Hepatocyte (in vitro differentiated cells): ENCODE data around the gene RORB. TPM values are rescaled to one million over a fixed set of nuclear protein-coding genes. Genes with fewer than 3 reads are reported as not detected.

Experiments
- DNase-seq: peaks from one replicate; pipeline ENCODE4 v3.0.0-alpha.2; 2016; ENCODE audit warnings: low spot score
- H2AFZ ChIP-seq: fragments of 200-600 bp; sonication (generic); 2 replicates; pipeline ENCODE4 v1.6.0; 2016; ENCODE audit warnings: antibody characterized with exemption, mild to moderate bottlenecking
- H3K27ac ChIP-seq: fragments of 200-600 bp; sonication (generic); 2 replicates; pipeline ENCODE4 v1.5.1; 2016; ENCODE audit warnings: mild to moderate bottlenecking
- H3K27me3 ChIP-seq: fragments of 200-600 bp; sonication (generic); 2 replicates; pipeline ENCODE4 v1.6.1; 2016
- H3K36me3 ChIP-seq: fragments of 200-600 bp; sonication (generic); replicated peaks from 2 replicates; pipeline ENCODE4 v1.5.1; 2016; ENCODE audit warnings: low read depth; ENCODE audit not compliant: insufficient read depth
- H3K4me1 ChIP-seq: fragments of 200-600 bp; sonication (generic); 2 replicates; pipeline ENCODE4 v1.5.1; 2016; ENCODE audit warnings: mild to moderate bottlenecking, moderate library complexity; ENCODE audit not compliant: insufficient read depth
- H3K4me2 ChIP-seq: fragments of 200-600 bp; sonication (generic); 2 replicates; pipeline ENCODE4 v1.6.0; 2016
- H3K4me3 ChIP-seq: fragments of 200-600 bp; sonication (generic); 2 replicates; pipeline ENCODE4 v1.5.1; 2016; ENCODE audit warnings: mild to moderate bottlenecking
- H3K79me2 ChIP-seq: fragments of 200-600 bp; sonication (generic); 2 replicates; pipeline ENCODE4 v1.6.0; 2017; ENCODE audit warnings: mild to moderate bottlenecking
- H3K9me2 ChIP-seq: fragments of 200-600 bp; sonication (generic); replicated peaks from 2 replicates; pipeline ENCODE4 v1.6.0; 2017; ENCODE audit warnings: mild to moderate bottlenecking; ENCODE audit not compliant: insufficient read depth
- H3K9me3 ChIP-seq: fragments of 200-600 bp; sonication (generic); 2 replicates; pipeline ENCODE4 v1.5.1; 2016; ENCODE audit warnings: low read depth, mild to moderate bottlenecking
- H4K20me1 ChIP-seq: fragments of 200-600 bp; sonication (generic); 2 replicates; pipeline ENCODE4 v1.6.0; 2016; ENCODE audit warnings: mild to moderate bottlenecking; ENCODE audit not compliant: insufficient read depth, poor library complexity, severe bottlenecking
- CTCF ChIP-seq: fragments of 200-600 bp; sonication (generic); IDR thresholded peaks from 2 replicates; pipeline ENCODE4 v1.5.1; 2016; ENCODE audit warnings: antibody characterized with exemption, mild to moderate bottlenecking; ENCODE audit not compliant: poor library complexity
- EZH2 ChIP-seq: fragments of 200-600 bp; sonication (generic); IDR thresholded peaks from 2 replicates; pipeline ENCODE4 v1.6.1; 2016; ENCODE audit warnings: antibody characterized with exemption, mild to moderate bottlenecking, borderline replicate concordance
- EZH2phosphoT487 ChIP-seq: fragments of 200-600 bp; sonication (generic); IDR thresholded peaks from one replicate; pipeline ENCODE4 v1.6.1; 2018; ENCODE audit warnings: antibody characterized with exemption, mild to moderate bottlenecking, low read depth, moderate library complexity; ENCODE audit not compliant: unreplicated experiment, severe bottlenecking
- WGBS: methylation state at CpG from one replicate; pipeline ENCODE4 v1.1.6; 2016; ENCODE audit warnings: low lambda C conversion rate; ENCODE audit errors: missing lambda C conversion rate; 5-methylcytosine and 5-hydroxymethylcytosine counted together
- polyA plus RNA-seq: library from polyadenylated mRNA; unstranded; fragments of >200 nt; fragmentation: Nextera tagmentation; extraction: Ambion mirVana; gene quantifications from 2 replicates; pipeline ENCODE4 v1.2.1, GENCODE V29; 2016
- total RNA-seq: library from RNA; depleted of rRNA; stranded (reverse); fragments of >200 nt; gene quantifications from 2 replicates; pipeline ENCODE4 v1.2.3, GENCODE V29; 2014

Gene RORB
- total and polyA plus RNA-seq, 2 experiments from 2014 or later = 1.4 TPM; not detected in 1

GRCh38 chr9:74517188-74517587, 20.1 kb downstream of the RORB start:
- H3K4me3 ChIP-seq = no peak overlapping the region
- DNase-seq = no peak
- no peak overlapping the region for H2AFZ ChIP-seq
- no peaks in the 10 kb centered on the region for H3K9me2 ChIP-seq
- no peaks in the 10 kb centered on the region for H3K36me3 ChIP-seq
- no peak overlapping the region for H3K4me2 ChIP-seq
- TF ChIP-seq EZH2 (no peak), CTCF (no peak), EZH2phosphoT487 (no peak)
- no peaks in the 10 kb centered on the region for H3K4me1 ChIP-seq
- H3K9me3 ChIP-seq = no peaks in the 10 kb centered on the region
- H3K27me3 ChIP-seq = peaks cover 2% of the 10 kb centered on the region
- H3K79me2 ChIP-seq = no peaks in the 10 kb centered on the region
- WGBS = 89% methylated on average over 4 of the region's 4 CpGs
- no peak overlapping the region for H3K27ac ChIP-seq
- no peaks in the 10 kb centered on the region for H4K20me1 ChIP-seq

GRCh38 chr9:74519419-74519818, 22.3 kb downstream of the RORB start:
- Histone ChIP-seq H3K4me3 (no peak overlapping the region), H3K36me3 (no peaks in the 10 kb centered on the region)
- 92% methylated on average over 9 of the region's 9 CpGs for WGBS

GRCh38 chr9:74521009-74521408, 23.9 kb downstream of the RORB start:
- TF ChIP-seq EZH2phosphoT487 (no peak), CTCF (no peak)
- H3K4me3 ChIP-seq = no peak overlapping the region
- no peak overlapping the region for H3K4me2 ChIP-seq
- no peaks in the 10 kb centered on the region for H3K79me2 ChIP-seq
- H3K27me3 ChIP-seq = peaks cover 2% of the 10 kb centered on the region
- 78% methylated on average over 1 of the region's 1 CpG for WGBS
- H3K9me2 ChIP-seq = no peaks in the 10 kb centered on the region
- H4K20me1 ChIP-seq = no peaks in the 10 kb centered on the region
- H2AFZ ChIP-seq = no peak overlapping the region
- H3K36me3 ChIP-seq = no peaks in the 10 kb centered on the region
- no peak overlapping the region for H3K27ac ChIP-seq
- H3K4me1 ChIP-seq = no peaks in the 10 kb centered on the region
- H3K9me3 ChIP-seq = no peaks in the 10 kb centered on the region
- no peak for DNase-seq

More at GRCh38 chr9:74519419-74519818, 22.3 kb downstream of the RORB start:
- Histone ChIP-seq H3K79me2 (no peaks in the 10 kb centered on the region), H2AFZ (no peak overlapping the region), H3K4me1 (no peaks in the 10 kb centered on the region), H4K20me1 (no peaks in the 10 kb centered on the region), H3K9me3 (no peaks in the 10 kb centered on the region), H3K27ac (no peak overlapping the region), H3K27me3 (peaks cover 2% of the 10 kb centered on the region), H3K4me2 (no peak overlapping the region), H3K9me2 (no peaks in the 10 kb centered on the region)
- no peak for TF ChIP-seq CTCF
- no peak for TF ChIP-seq EZH2
- no peak for TF ChIP-seq EZH2phosphoT487
- no peak for DNase-seq

GRCh38 chr9:74524289-74524688, 27.2 kb downstream of the RORB start:
- Histone ChIP-seq H3K9me3 (no peaks in the 10 kb centered on the region), H3K79me2 (no peaks in the 10 kb centered on the region), H3K27ac (no peak overlapping the region), H4K20me1 (no peaks in the 10 kb centered on the region), H3K27me3 (peaks cover 2% of the 10 kb centered on the region), H2AFZ (no peak overlapping the region), H3K4me2 (no peak overlapping the region), H3K9me2 (no peaks in the 10 kb centered on the region), H3K36me3 (no peaks in the 10 kb centered on the region), H3K4me3 (no peak overlapping the region), H3K4me1 (no peaks in the 10 kb centered on the region)
- 74% methylated on average over 1 of the region's 1 CpG for WGBS
- DNase-seq = no peak
- TF ChIP-seq EZH2 (no peak), EZH2phosphoT487 (no peak), CTCF (no peak)
